SHP77 (cell line): ENCODE measurements around the gene MPL.
"Not testable (repeated sequence)": the region's sequence is repeated elsewhere in the genome, so short reads cannot be mapped to it uniquely, and the experiment has no call there.

ENCODE experiments used
- DNase-seq, 2 experiments: peaks; one replicate each; lab custom pipeline; 2025; lab: John Stamatoyannopoulos, UW

MPL gene

DNA sequence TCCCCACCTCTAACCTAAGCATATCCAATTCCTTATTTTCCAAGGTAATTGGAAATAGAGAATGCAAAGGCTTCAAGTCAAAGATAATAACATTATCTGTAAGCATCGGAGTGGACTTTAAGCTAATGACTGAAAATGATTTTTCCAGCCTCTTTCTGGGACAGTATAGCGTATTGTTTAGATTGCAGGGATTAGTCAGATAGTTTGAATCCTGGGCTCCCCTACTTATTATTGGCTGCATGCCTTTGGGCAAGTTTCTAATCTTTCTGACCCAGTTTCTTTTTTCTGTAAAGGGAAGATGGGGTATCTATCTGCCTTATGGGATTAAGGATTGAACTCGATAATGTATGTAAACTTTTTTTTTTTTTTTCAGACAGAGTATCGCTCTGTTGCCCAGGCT lies 19.6 kb downstream of the MPL start:
- DNase-seq = no peak

DNA sequence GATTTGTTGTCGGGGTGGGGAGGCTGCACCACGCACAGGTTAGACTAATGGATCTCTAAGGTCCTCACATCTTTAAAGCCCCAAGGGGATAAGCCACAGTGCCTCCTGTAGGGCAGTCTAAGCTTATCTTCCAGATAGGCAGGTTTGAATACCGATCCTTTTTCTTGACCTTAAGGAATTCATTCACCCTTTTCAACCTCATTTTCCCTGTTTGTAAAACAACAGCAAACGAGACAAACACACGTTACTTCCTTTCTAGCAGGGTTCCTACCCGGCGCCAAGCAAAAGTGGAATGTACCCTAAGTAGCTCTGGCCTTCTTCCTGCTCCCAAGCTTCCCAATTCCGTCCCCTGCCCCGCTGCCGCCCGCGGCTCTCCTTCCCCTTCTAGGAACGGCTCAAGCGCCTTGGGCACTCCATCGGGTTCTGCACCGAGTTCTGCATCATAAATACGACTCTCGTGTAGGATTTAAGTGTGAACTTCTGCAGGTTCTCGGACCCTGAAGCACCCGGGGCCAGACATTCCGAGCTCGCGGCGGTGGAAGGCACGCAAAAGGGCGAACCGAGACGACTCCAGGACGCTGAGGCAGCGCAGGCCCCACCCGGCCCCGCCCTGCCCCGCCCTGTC lies 20.6 kb downstream of the MPL start:
- DNase-seq = peak; percentile 26 to 49

DNA sequence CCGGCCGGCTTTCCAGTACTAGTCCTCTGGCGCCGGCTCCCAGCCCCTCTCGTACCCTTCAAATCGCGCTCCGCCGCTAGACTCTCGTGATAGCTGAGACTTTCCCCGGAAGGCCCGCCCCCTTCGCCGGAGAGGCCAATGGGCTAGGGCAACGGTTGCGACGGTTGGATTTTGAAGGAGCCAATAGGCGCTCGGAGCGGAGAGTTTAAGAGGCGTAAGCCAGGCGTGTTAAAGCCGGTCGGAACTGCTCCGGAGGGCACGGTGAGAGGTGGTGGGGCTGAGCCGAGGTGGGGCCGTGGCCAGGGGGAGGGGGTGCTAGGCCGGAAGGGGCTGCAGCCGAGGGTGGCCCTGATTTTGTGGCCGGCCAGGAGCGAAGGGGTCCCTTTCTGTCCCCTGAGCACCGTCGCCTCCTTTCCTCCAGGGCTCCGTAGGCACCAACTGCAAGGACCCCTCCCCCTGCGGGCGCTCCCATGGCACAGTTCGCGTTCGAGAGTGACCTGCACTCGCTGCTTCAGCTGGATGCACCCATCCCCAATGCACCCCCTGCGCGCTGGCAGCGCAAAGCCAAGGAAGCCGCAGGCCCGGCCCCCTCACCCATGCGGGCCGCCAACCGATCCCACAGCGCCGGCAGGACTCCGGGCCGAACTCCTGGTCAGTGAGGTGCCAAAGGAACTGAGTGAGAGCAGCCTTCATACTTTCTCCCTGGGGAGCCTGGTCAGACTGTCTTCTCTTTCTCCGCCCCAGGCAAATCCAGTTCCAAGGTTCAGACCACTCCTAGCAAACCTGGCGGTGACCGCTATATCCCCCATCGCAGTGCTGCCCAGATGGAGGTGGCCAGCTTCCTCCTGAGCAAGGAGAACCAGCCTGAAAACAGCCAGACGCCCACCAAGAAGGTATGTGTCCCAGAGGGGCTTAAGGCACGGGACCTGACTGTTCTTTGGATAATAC lies 21.4 kb downstream of the MPL start, which contains the start of gene CDC20:
CDC20 (plus strand) TSS at position 236 of the 948 bp plus-strand sequence; CDS start at position 471, 235 bp downstream.
- DNase-seq = peak; percentile 98 to 99

DNA sequence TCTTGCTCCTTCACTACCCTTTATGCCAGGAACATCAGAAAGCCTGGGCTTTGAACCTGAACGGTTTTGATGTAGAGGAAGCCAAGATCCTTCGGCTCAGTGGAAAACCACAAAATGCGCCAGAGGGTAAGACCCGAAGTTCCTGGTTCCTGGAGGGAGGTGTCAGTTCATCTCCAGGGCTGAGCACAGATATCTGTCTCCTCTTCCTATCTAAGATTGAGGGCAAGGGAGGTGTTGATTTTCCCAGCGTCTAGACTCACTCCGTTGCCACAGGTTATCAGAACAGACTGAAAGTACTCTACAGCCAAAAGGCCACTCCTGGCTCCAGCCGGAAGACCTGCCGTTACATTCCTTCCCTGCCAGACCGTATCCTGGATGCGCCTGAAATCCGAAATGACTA lies 22.1 kb downstream of the MPL start:
- DNase-seq = no peak

DNA sequence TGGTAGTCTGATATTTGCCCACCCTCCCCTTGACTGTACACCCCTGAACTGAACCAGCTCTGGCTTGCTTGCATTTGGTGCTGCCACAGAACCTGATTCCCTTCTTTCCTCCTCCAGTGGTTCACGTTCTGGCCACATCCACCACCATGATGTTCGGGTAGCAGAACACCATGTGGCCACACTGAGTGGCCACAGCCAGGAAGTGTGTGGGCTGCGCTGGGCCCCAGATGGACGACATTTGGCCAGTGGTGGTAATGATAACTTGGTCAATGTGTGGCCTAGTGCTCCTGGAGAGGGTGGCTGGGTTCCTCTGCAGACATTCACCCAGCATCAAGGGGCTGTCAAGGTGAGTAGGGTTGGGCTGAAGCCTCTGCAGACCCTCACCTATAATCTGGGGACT lies 23.0 kb downstream of the MPL start:
- no peak for DNase-seq

DNA sequence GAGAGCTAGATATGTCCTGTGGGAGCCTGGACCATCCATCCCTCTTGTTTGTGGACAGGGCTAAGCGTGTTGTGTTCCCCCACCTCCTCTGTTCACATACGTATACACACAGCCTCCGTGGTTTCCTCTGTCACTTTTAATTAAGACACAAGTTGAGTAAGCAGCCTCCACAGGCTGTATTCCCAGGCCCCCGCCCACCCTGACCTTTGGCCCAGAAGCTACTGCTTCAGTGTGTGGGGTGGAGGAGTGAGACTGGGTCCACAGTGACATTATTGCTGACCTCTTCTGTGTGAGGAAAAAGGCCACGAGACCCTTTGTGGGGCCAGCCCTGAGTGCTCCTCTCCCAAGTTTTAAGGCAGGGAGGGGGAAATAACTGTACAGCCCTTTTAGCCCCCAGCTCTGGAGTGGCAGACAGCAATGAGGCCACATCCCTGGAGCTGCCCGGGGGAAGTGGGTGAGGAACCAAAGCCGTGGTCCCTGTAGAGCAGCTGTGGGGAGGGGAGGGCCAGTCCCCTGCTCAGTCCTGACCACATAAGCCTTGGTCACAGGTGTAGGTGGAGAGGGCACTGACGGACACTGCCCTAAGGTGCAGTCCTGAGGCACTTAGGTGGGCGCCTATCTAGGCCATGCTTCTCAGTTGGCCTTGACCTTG lies 25.8 kb downstream of the MPL start:
- DNase-seq = no peak

DNA sequence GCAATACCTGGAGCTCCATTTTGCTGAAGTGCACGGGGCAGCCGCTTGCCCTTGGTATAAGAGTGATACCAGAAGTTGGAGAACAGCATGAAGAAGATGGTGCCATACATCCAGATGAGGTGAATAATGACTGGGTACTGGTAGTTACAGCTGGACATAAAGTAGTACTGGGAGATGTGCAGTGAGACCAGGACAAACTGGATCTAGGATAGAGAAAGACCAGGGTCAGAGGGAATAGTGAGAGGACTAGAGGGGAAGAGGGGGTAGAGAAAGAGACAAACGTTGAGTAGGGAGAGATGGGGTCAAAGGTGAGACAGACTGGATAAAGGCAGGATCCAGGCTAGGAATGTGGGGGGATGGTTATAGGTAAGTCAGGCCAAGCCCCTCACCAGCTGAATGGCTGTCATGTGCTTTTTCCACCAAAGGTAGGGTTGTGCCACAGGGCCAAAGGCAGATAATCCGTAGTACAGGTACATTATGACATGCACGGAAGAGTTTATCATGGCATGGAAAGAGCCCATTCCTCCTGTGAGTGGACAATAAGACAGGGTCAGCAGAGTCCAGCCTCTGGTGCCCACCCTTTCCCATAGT lies 26.4 kb downstream of the MPL start:
- no peak for DNase-seq

DNA sequence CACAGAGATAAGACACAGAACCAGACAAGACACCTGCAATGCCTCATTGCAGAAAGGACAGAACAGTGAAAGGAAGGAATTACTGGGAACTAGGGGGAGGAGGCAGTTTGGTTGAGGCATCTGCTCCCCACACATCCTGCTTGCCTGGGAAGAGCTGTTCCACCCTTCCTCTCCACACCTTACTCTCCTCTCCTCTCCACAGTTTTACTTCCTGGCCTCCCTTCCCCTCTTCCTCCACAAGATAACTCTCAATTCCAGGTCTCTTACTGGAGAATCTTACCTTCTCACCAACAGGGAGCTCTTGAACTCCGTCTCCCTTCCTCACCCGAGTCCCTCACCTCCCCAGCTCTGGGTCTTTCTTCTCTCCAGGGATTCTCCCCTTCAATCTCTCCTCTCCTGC lies 28.1 kb downstream of the MPL start:
- no peak for DNase-seq

DNA sequence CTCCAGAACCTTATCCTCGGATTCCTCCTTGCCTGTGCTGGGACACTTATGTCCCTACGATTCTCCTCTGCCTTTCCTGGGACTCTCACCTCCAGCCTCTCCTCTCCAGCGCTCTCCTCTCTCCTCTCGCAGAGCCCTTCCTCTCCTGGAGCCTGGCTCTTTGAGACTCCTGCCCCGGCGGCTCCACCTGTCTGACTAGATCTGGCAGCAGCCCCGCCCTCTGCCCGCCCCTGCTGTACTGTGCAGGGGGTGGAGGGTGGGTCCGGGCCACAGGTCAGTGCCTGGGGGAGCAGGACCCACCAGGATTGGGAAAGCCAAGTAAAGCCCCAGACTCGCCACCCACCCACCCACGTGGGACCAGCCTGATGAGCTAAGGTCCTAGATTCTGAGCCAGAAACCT lies 28.6 kb downstream of the MPL start:
- no peak for DNase-seq

DNA sequence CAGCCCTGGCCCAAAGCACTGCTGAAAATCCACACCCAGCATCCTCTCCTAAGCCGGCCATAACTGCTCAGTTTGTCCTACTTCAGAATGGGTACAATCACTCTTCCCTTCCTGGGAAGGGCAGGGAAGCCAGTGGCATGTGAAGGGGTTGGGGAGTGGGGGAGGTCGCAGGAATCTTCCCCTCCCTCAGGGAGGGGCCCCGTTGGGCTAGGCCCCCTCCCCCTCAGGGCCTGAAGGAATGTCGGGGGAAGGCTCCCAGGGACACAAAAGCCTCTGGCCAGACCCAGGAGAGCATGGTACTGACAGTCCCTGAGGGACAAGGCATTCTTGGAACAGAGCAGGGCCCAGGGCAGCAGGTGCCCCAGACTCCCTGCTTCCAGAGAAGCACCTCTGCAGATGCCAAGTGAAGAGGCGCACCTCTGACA lies 29.0 kb downstream of the MPL start:
- no peak for DNase-seq

DNA sequence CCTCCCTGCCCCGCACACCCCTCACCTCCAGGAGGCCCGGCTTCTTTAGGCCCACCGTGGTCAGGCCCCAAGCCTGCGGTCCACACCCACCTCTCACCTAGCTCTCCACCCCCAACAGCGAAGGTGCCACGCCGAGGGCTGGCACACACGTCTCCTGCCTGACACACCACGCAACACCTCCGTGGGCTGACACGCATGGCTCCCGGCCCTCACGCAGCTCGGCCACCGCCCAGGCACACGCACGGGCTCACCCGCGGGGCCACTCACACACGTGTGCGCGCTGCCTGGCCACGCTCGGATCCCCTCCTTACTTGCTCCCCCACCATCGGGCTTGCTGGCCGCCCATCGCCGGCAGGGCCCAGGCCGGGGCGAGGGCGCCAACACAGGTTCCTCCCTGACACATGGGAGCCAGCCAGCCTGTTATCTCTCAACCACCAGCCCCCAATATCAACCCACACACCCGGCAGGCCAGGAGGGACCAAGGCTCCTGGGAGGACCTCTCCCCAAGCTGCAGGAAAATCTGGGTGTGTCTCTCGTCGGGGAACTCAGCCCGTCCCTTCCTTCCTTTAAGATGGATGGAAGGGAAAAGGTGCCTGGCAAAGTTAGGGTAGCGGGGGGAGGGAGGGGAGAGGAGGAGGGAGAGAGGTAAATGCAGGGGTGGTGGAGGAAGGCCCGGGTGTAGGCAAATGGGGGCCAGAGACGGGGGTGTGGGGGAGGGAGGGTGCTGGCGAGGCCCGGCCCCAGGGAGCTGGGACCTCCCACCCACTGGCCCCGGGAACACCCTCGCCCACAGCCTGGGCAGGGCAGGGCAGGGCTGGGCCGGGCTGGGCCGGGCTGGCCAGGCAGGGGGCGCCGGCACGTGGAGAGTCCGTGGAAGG lies 29.6 kb downstream of the MPL start:
- DNase-seq = peak in 1 of 2 experiments; percentile 38

DNA sequence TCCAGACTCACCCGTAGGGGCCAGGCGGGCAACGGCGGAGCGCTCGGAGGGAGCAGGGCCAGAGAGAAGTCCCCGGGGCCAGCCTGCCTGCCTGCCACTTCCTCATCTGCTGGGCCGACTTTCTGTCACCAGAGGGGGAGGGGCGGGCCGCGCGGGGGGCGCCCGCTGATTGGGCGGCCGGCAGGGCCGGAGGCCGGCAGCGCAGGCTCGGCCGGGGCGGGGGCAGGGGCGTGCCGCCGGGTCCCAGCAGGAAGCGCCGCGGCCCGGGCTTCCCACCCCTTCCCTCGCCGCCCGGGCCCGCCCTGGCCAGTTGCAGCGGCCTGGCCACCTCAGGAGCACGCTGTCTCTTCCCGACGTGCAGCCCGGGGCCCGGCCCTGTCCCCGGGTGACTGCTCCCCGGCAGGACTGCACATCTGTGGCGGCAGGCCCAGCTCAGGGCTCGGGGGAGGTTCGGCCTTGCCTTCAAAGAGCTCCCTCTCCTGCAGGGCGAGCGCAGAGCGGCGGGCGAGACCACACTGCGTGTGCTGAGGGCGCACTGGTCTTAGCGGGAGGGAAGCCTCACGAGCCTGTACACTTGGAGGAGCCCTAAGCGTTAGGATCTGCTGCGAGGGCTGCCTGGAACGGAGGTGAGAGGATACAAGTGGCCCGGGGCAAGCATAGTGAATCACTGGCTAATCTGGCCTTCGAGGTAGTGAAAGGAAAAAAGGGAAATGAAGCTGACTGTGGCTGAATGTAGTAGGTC lies 30.5 kb downstream of the MPL start, which contains the start of gene ELOVL1:
ELOVL1 (minus strand) TSS at position 108 of the 742 bp plus-strand sequence. CDS start 2,402 bp downstream, outside the sequence.
- DNase-seq = peak; percentile 73 to 84

DNA sequence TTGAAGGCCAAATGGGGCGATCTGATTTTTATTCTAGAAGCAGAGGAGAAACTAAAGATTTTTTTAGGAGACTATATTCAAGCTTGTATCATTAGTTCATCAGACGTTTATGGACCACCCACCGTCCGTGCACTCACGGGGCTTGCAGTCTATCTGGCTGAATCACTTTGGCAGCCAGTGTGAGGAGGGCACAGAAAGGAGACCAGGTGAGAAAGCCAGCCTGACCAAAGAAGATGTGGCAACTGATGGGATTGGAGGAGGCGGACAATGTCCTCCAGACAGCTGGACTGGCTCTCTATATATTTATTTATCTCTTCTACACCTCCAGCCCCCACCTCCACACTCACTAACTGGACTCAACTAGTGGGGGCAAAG lies 31.0 kb downstream of the MPL start:
- no peak for DNase-seq

DNA sequence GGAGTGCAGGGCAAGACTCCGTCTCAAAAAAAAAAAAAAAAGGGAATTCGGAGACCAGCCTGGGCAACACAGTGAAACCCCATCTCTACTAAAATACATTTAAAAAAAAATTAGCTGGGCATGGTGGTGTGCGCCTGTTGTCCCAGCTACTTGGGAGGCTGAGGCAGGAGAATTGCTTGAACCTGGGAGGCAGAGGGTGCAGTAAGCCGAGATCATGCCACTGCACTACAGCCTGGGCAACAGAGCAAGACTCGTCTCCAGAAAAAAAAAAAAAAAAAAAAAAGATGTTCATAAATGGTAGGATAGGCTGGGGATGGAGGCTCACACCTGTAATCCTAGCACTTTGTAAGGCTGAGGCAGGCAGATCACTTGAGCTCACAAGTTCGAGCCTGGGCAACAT lies 32.2 kb downstream of the MPL start:
- DNase-seq = not testable (repeated sequence)

DNA sequence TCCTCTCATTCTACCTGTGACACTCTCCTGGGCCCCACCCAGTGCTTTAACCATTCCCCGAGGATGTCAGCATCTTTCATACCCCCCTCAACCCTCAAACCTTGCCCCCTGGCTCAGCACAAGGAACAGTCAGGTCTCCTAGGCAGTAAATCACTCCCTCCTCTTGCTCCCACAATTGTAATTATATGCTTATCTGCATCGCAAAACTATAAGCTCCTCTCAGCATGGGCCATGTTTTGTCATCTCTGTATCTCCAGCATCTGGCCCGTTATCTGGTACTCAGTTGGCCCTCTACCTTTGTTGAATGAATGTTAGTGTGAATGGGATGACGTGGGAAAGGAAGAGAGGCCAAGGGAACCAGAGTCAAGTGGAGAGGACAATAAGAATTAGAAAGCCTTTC lies 32.9 kb downstream of the MPL start:
- DNase-seq = no peak

DNA sequence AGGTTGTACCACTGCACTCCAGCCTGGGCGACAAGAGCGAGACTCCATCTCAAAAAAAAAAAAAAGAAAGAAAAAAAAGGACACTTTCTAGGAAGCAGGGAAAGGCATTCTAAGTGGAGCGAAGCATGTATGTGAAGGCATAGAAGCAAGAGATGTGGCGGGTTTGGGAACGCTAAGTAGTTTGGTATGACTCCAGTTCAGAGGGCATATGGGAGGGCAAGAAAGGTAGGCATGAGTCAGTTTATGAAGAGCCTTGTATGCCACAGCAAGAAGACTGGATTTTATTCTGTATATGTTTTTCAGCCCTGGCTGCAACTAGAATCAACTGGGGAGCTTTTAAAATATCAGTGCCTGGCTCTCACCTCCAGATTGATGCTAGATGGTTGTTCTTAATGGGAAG lies 34.6 kb downstream of the MPL start:
- no peak for DNase-seq

DNA sequence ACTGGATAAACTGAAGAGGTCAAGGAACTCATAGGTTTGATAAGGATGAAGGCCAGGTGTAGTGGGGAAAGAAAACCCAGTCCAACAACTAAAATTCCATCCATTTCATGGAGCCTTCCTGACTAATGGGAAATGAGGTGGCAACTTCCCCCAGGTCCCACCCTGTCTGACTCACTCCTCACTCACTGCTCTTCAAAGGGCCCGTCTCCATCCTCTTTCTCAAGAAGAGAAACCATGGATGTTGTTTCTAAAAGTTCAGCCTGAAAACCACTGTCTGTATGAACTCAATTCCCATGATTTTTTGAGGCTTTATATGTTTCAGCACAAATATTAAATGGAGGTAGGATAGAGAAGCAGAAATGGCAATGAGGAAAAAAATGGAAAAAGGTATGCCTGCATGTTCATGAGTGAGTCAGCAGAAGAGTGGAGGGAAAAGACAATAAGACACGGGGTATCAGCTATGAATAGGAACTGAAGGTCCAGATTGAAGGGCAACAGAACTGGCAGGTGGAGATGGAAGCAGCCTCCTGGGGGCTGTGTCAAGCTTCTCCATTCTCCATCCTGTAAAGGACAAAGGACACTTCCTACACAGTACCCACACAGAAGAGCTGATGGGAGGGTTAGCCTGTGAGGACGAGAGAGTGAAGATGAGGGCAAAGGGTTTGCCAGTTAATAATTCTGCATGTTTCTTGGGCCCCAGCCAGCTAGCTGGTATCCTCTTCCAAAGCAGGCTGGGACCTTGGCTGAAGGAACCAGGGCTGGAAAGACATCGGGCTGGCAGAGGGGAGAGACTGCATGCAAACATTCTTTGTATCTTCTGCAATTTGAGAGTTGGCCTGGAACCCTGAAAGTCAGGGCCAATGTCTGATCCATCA lies 35.7 kb downstream of the MPL start:
- no peak for DNase-seq

DNA sequence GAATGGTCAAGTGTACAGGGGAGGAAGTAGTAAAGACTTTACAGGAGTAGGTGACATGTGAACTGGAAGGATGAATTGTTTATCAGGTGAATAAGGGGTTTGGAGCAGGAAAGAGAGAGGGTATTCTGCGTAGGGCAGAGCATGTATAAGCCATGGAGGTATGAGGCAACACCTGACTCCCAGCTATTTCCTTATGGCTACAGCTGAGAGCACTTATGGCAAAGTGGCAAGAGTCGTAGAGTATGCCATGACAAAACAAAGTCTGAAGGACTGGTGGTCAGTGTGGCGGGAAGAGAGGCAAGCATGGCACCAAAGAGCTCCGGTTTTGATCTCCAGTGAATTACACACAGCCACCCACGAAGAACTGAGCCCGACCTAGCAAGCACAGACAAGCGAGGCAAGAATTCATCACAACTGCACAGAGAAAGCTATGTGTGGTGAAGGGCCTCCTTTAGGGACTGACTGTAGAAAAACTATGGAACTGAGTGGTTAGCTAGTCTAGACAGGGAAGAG lies 39.2 kb downstream of the MPL start:
- DNase-seq = no peak

DNA sequence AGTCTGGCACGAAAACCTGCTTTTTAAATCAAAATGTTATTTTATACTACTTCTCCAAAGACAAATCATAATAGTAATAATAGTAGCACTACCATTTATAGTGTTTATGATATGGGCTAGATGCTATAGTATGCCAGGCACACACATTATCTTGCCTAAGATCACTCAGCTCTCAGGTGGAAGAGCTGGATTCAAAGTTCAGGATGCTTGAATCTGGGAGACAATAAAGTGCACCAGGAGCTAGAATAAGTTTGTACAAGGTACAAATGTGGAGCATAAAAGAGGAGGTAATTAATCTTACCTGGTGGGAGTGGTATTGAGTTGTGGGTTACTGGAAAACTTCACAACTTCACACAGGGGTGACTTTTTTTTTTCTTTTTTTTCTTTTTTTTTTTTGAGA lies 40.2 kb downstream of the MPL start:
- no peak for DNase-seq
